WTC11 (cell line): Measurements from ENCODE around the gene GPR18.

ENCODE experiments used
- NFYB ChIP-seq: sonication (generic); formaldehyde crosslinking; conservative IDR thresholded peaks from 2 replicates; pipeline ENCODE4 v1.8.0; 2022; ENCODE audit warnings: low read depth, missing genetic modification reagents
- TF ChIP-seq, protein P1 (sequence below): fragments of 200-600 bp; IDR thresholded peaks from 2 replicates; pipeline ENCODE4 v1.8.0; 2022; ENCODE audit warnings: antibody characterized with exemption

- no peak for TF ChIP-seq NFYB
- TF ChIP-seq, protein P1, sequence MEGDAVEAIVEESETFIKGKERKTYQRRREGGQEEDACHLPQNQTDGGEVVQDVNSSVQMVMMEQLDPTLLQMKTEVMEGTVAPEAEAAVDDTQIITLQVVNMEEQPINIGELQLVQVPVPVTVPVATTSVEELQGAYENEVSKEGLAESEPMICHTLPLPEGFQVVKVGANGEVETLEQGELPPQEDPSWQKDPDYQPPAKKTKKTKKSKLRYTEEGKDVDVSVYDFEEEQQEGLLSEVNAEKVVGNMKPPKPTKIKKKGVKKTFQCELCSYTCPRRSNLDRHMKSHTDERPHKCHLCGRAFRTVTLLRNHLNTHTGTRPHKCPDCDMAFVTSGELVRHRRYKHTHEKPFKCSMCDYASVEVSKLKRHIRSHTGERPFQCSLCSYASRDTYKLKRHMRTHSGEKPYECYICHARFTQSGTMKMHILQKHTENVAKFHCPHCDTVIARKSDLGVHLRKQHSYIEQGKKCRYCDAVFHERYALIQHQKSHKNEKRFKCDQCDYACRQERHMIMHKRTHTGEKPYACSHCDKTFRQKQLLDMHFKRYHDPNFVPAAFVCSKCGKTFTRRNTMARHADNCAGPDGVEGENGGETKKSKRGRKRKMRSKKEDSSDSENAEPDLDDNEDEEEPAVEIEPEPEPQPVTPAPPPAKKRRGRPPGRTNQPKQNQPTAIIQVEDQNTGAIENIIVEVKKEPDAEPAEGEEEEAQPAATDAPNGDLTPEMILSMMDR = no peak
Observed at GRCh38 chr13:99256283-99256682, 1.9 kb downstream of the GPR18 start.
